ENCODE results near the gene AGPAT3. TPM values are rescaled to one million over a fixed set of nuclear protein-coding genes. Genes with fewer than 3 reads are reported as not detected.
"Not testable (repeated sequence)": the region's sequence is repeated elsewhere in the genome, so short reads cannot be mapped to it uniquely, and the experiment has no call there.

The AGPAT3 gene
- polyA plus RNA-seq, 6 donors from 2014 or later: 6.4 to 11.9 (median 8.1) TPM

DNA sequence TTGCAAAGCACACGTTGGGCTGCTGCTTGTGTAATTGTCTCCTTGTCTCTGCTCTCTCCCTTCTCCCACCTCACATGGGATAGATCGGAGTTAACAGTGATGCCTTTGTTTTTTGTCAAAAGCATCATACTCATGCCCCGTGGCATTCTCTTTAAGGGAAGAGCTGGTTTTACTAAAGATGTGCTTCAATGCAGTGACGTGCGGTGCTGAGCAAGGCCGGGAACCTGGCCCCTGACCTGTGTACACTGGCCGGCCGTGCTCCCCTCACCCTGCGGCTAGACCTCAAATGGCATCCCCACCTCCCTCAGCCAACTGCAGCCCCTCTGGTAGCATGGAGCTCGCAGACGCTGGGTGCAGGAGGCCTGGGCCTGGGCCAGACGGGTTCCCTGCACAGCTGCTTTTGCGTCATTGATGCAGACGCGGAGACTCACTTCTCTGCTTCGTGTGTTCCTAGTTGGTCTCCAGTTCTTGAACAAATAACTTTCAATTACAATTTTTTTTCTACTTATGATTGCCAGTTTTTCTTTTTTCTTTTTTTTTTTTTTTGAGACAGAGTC is 19.9 kb downstream of the AGPAT3 start:
- Mint-ChIP-seq H3K4me1 (peaks cover 27 to 35% (median 27%) of the 10 kb centered on the region in 3 donors), H3K4me3 (peak overlapping the region in 1 of 8 donors; percentile 15), H3K36me3 (no peaks in the 10 kb centered on the region), H3K27me3 (no peaks in the 10 kb centered on the region), H3K9me3 (no peaks in the 10 kb centered on the region), H3K27ac (peak overlapping the region in 2 of 6 donors; percentile 47 to 65)
- DNase-seq: no peak
- ATAC-seq (ENCODE audit: low read depth in 2 of 2): no peak

DNA sequence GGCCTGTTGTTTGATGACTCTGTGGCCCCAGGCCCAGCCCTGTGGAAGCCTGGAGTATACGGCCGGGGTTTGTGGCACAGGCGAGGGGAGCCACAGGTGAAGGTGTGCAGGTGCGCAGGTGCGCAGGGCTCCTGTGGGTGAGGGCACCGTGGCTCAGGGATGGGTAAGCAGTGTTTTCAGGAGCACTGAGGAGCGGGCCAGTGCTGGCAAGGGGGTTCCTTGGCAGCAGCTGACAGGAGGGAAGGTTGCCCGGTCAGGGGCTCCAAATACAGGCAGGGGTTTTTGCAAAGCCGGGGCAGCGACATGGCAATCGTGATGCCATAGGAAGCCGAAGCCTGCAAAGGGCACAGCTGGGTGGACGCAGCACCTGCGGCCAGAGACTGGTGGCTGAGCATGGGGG is 20.7 kb downstream of the AGPAT3 start:
- H3K9me3 Mint-ChIP-seq: no peaks in the 10 kb centered on the region
- no peak overlapping the region for H3K4me3 Mint-ChIP-seq
- H3K4me1 Mint-ChIP-seq: peaks cover 22 to 29% (median 28%) of the 10 kb centered on the region in 3 donors
- no peaks in the 10 kb centered on the region for H3K27me3 Mint-ChIP-seq
- no peak overlapping the region for H3K27ac Mint-ChIP-seq
- no peaks in the 10 kb centered on the region for H3K36me3 Mint-ChIP-seq
- ATAC-seq (ENCODE audit: low read depth in 2 of 2) (no peak), DNase-seq (no peak)

DNA sequence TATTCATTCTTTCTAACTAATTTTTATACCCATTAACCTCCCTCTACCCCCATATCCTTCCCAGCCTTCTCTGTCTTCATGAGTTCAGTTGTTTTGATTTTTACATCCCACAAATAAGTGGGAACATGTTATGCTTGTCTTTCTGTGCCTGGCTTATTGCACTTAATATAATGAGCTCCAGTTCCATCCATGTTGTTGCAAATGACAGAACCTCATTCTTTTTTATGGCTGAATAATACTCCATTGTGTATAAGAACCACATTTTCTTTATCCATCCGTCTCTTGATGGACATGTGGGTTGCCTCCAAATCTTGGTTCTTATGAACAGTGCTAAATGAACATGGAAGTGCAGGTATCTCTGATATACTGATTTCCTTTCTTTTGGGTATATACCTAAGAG is 21.5 kb downstream of the AGPAT3 start:
- Mint-ChIP-seq H3K4me1 (peaks cover 20 to 29% (median 24%) of the 10 kb centered on the region in 3 donors), H3K9me3 (no peaks in the 10 kb centered on the region), H3K27me3 (no peaks in the 10 kb centered on the region), H3K36me3 (no peaks in the 10 kb centered on the region), H3K4me3 (no peak overlapping the region), H3K27ac (no peak overlapping the region)
- no peak for ATAC-seq (ENCODE audit: low read depth in 2 of 2)
- no peak for DNase-seq

DNA sequence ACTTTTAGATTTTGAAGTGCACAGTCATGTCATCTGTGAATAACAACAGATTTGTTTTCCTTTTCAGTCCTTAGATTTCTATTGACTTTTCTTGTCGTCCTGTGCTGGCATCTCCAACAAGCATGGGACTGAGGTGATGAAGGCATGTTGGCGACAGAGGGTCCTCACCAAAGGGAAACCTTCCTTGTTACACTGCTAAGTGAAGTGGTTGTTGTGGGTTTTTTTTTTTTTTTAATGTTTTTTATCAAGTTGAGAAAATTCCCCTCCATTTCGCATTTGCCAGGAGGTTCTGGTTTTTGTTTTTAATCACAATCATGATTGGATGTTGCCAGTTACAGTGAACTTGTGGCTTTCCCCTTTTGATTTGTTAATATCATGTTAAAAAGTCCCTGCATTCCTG is 24.0 kb downstream of the AGPAT3 start:
- H3K27ac Mint-ChIP-seq: no peak overlapping the region
- no peaks in the 10 kb centered on the region for H3K9me3 Mint-ChIP-seq
- no peaks in the 10 kb centered on the region for H3K27me3 Mint-ChIP-seq
- H3K4me3 Mint-ChIP-seq: no peak overlapping the region
- no peaks in the 10 kb centered on the region for H3K36me3 Mint-ChIP-seq
- H3K4me1 Mint-ChIP-seq: peaks cover 24 to 30% (median 28%) of the 10 kb centered on the region in 3 donors
- ATAC-seq (ENCODE audit: low read depth in 2 of 2) (no peak), DNase-seq (no peak)

DNA sequence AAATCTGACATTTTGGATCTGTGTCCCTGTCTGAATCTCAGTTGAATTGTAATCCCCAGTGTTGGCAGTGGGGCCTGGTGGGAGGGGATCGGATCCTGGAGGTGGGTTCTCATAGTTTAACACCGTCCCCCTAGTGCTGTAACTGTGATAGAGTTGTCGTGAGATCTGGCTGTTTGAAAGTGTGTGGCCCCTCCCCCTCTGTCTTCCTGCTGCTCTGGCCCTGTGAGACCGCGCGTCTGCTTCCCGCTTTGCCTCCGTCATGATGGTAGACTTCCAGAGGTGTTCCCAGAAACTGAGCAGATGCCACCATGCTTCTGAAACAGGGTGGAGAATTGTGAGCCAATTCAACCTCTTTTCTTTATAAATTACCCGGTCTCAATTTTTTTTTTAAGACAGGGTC is 25.0 kb downstream of the AGPAT3 start:
- Mint-ChIP-seq H3K9me3 (no peaks in the 10 kb centered on the region), H3K36me3 (no peaks in the 10 kb centered on the region), H3K27ac (no peak overlapping the region), H3K27me3 (no peaks in the 10 kb centered on the region), H3K4me1 (peaks cover 19 to 28% (median 28%) of the 10 kb centered on the region in 3 donors), H3K4me3 (no peak overlapping the region)
- ATAC-seq (ENCODE audit: low read depth in 2 of 2): no peak
- no peak for DNase-seq

DNA sequence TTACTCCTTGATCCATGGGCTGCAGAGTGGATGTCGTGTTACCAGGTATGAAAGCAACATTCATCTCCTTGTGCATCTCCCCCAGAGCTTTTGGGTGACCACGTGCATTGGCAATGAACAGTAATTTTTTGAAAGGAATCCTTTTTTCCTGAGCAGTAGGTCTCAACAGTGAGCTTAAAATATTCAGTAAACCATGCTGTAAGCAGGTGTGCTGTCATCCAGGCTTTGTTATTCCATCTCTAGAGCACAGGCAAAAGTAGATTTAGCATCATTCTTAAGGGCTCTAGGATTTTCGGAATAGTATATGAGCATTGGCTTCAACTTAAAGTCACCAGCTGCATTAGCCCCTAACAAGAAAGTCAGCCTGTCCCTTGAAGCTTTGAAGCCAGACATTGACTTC is 27.3 kb downstream of the AGPAT3 start:
- Mint-ChIP-seq H3K9me3 (no peaks in the 10 kb centered on the region), H3K27ac (peak overlapping the region in 1 of 6 donors; percentile 82), H3K4me3 (no peak overlapping the region), H3K27me3 (no peaks in the 10 kb centered on the region), H3K4me1 (peaks cover 15 to 26% (median 24%) of the 10 kb centered on the region in 3 donors), H3K36me3 (no peaks in the 10 kb centered on the region)
- no peak for ATAC-seq (ENCODE audit: low read depth in 2 of 2)
- no peak for DNase-seq

DNA sequence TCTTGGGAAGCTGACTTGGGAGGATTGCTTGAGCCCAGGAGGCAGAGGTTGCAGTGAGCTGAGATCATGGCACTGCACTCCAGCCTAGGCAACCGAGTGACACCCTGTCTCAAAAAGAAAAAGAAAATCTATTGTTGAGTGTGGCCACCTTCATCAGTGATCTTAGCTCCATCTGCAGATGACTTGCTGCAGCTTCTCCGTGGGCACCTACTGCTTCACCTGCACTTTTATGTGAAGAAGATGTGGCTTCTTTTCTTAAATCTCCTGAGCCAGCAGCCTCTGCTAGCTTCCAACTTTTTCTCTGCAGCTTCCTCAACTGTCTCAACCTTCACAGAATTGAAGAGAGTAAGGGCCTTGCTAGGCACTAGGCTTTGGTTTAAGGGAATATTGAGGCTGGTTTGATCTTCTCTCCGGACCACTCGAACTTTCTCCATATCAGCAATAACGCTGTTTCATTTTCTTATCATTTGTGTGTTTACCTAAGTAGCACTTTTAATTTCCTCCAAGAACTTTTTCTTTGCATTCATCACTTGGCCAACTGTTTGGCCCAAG is 28.0 kb downstream of the AGPAT3 start:
- ATAC-seq (ENCODE audit: low read depth in 2 of 2) (no peak), DNase-seq (no peak)
- no peaks in the 10 kb centered on the region for H3K27me3 Mint-ChIP-seq
- peaks cover 0 to under 1% of the 10 kb centered on the region in 2 donors for H3K36me3 Mint-ChIP-seq
- peaks cover 15 to 26% (median 26%) of the 10 kb centered on the region in 3 donors for H3K4me1 Mint-ChIP-seq
- peak overlapping the region; percentile 69 to 85 (median 80) for H3K4me3 Mint-ChIP-seq
- H3K27ac Mint-ChIP-seq: peak overlapping the region in 5 of 6 donors; percentile 44 to 87 (median 82)
- H3K9me3 Mint-ChIP-seq: no peaks in the 10 kb centered on the region

DNA sequence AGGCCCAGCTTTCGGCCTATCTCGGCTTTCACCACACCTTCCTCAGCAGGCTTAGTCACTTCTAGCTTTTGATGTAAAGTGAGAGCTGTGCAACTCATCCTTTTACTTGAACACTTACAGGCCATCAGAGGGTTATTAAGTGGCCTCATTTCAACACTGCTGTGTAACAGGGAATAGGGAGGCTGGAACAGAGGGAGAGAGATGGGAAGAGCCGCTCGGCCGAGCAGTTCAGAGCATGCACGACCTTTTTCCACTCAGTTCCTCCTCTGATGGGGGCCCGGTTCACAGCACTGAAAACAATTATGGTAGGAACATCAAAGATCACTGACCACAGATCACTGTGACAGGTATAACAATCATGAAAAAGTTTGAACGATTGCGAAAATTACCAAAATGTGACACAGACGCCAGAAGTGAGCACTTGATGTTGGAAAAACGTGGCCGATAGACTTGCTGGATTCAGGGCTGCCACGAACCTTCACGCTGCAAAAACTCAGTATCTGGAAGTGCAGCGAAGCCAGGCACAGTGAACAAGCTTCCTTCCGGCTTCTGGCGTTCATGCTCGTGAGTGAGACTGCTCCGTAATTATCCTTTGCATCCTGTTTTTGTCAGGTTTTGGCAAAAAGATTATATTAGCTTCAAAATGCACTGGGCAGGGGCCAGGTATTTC is 28.6 kb downstream of the AGPAT3 start:
- peaks cover 15 to 29% (median 26%) of the 10 kb centered on the region in 3 donors for H3K4me1 Mint-ChIP-seq
- no peak for DNase-seq
- H3K4me3 Mint-ChIP-seq: peak overlapping the region; percentile 69 to 85 (median 80)
- peaks cover 0 to 2% (median 0%) of the 10 kb centered on the region in 7 donors for H3K9me3 Mint-ChIP-seq
- peak overlapping the region; percentile 44 to 87 (median 82) for H3K27ac Mint-ChIP-seq
- peak; percentile 51 to 61 for ATAC-seq (ENCODE audit: low read depth in 2 of 2)
- peaks cover 0 to 3% of the 10 kb centered on the region in 2 donors for H3K36me3 Mint-ChIP-seq
- no peaks in the 10 kb centered on the region for H3K27me3 Mint-ChIP-seq

DNA sequence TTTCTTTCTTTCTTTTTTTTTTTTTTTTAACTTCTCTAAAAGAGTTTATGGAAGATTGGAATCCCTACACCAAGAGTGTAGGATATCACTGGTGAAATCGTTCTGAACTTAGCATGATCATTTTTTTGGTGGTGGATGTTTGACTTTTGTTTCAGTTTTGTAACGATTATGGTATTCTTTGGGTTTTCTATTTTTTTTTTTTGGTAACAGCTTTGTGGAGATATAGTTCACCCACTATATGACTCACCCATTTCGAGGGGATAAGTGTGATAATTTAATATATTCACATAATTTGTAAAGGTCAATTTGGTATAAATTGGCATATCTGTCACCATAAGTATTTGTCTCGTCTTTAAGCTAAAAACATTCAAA is 29.2 kb downstream of the AGPAT3 start:
- Mint-ChIP-seq H3K27ac (peak overlapping the region in 3 of 6 donors; percentile 47 to 86 (median 82)), H3K4me3 (peak overlapping the region; percentile 69 to 85 (median 80)), H3K9me3 (peaks cover 0 to 3% (median 0%) of the 10 kb centered on the region in 7 donors), H3K4me1 (peaks cover 15 to 29% (median 26%) of the 10 kb centered on the region in 3 donors), H3K27me3 (no peaks in the 10 kb centered on the region), H3K36me3 (peaks cover 0 to 3% of the 10 kb centered on the region in 2 donors)
- peak in 1 of 2 donors; percentile 6 for ATAC-seq (ENCODE audit: low read depth in 2 of 2)
- DNase-seq: no peak

DNA sequence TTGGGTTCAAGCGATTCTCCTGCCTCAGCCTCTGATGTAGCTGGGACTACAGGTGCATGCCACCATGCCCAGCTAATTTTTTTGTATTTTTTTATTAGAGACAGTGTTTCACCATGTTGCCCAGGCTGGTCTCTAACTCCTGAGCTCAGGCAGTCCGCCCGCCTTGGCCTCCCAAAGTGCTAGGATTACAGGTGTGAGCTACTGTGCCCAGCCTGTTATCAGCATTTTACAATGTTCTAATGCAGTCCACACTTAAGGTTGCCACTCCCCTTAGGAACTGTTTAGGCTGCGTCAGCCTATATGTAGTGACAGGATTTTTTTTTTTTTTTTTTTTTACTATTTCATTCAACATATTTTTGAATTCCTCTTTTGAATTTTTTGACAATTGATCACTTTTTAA is 30.2 kb downstream of the AGPAT3 start:
- Mint-ChIP-seq H3K27me3 (no peaks in the 10 kb centered on the region), H3K9me3 (peaks cover 0 to 3% (median 0%) of the 10 kb centered on the region in 7 donors), H3K4me1 (peaks cover 13 to 31% (median 29%) of the 10 kb centered on the region in 3 donors), H3K4me3 (no peak overlapping the region), H3K27ac (no peak overlapping the region), H3K36me3 (peaks cover 0 to 3% of the 10 kb centered on the region in 2 donors)
- DNase-seq (no peak), ATAC-seq (ENCODE audit: low read depth in 2 of 2) (no peak)

DNA sequence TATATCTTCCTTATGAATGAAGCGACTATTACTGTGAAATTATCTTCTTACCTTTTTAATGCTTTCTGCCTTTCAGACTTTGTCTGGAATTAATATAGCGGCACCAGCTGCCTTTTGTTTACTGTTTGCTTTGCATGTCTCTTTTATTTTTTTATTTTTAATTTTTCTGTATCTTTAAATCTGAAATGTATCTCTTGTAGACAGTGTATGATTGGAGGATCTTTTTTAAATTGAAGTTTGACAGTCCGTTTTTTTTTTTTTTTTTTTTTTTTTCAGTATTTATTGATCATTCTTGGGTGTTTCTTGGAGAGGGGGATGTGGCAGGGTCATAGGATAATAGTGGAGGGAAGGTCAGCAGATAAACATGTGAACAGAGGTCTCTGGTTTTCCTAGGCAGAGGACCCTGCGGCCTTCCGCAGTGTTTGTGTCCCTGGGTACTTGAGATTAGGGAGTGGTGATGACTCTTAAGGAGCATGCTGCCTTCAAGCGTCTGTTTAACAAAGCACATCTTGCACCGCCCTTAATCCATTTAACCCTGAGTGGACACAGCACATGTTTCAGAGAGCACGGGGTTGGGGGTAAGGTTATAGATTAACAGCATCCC is 31.8 kb downstream of the AGPAT3 start:
- not testable (repeated sequence) for ATAC-seq (ENCODE audit: low read depth in 2 of 2); H3K36me3 Mint-ChIP-seq
- H3K4me1 Mint-ChIP-seq: peaks cover 22 to 41% (median 33%) of the 10 kb centered on the region in 3 donors

DNA sequence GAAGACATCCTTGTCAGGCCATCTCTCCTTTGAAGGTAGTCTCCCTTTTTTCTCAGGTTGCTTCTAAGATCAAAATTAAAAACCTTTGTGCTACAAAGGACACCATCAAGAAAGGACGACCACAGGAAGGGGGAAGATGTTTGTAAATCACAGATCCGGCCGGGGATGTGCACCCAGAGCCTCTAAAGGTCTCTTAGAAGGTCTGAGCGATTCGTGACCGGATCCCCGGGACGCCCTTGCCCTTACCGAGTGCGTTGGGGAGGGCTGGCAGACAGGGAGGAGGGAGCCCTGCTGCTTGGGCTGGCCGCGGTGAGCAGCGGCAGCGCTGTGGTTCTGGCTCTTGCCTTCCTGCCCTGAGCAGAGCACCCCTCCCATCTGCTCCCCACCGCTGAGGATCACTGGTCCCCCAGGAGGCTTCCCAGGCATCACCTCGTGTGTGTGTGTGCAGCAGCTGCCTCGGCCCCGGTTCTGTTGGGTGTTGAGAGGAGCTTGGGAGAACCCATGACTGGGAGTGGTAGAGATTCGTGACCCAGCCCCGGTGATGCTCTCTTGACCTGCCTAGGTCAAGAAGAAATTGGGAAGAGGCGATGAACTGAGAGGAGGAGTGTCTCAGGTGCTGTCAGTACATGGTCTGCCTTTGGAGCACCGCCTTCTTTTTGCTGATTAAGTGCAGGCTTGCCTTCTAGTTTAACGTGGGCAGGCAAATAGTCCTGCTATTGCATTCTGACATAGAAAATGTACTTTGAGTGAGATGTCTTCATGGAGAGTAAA is 34.5 kb downstream of the AGPAT3 start:
- ATAC-seq (ENCODE audit: low read depth in 2 of 2) (no peak), DNase-seq (no peak)
- Mint-ChIP-seq H3K4me1 (peaks cover 16 to 22% (median 16%) of the 10 kb centered on the region in 3 donors), H3K36me3 (peaks cover 0 to 3% of the 10 kb centered on the region in 2 donors), H3K4me3 (no peak overlapping the region), H3K27ac (no peak overlapping the region), H3K27me3 (no peaks in the 10 kb centered on the region), H3K9me3 (peaks cover 0 to 3% (median 0%) of the 10 kb centered on the region in 7 donors)

More for the DNA sequence above, 31.8 kb downstream of the AGPAT3 start:
- H3K4me3 Mint-ChIP-seq, H3K9me3 Mint-ChIP-seq, DNase-seq, H3K27me3 Mint-ChIP-seq, H3K27ac Mint-ChIP-seq: not testable (repeated sequence)

DNA sequence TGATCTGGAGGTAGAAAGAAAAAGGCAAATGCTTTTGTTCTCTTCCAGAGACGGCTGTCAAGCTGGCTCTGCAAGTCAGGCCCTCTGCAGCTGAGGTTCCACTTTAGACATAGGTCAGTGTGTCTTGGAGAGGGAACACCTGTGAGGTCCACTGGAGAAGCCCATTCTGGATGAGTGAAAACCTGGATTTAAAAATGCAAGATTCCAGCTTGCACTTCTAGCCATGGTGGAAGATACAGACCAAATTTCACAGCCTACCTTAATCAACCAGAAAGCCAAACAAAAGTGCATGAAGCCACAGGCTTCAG is 35.0 kb downstream of the AGPAT3 start:
- no peak for ATAC-seq (ENCODE audit: low read depth in 2 of 2)
- peaks cover 0 to 3% of the 10 kb centered on the region in 2 donors for H3K36me3 Mint-ChIP-seq
- H3K27ac Mint-ChIP-seq: peak overlapping the region in 1 of 6 donors; percentile 48
- H3K27me3 Mint-ChIP-seq: no peaks in the 10 kb centered on the region
- H3K4me1 Mint-ChIP-seq: peaks cover 13 to 18% (median 16%) of the 10 kb centered on the region in 3 donors
- H3K4me3 Mint-ChIP-seq: no peak overlapping the region
- DNase-seq: no peak
- H3K9me3 Mint-ChIP-seq: peaks cover 0 to 3% (median 0%) of the 10 kb centered on the region in 7 donors
